GM21447 (cell line): Measurements from ENCODE around the gene STYXL1.

Source experiments
- ATAC-seq: cut with Tn5 transposase; IDR thresholded peaks from one replicate; pipeline ENCODE4 v1.9.1; 2021; ENCODE audit not compliant: unreplicated experiment

The STYXL1 gene

DNA sequence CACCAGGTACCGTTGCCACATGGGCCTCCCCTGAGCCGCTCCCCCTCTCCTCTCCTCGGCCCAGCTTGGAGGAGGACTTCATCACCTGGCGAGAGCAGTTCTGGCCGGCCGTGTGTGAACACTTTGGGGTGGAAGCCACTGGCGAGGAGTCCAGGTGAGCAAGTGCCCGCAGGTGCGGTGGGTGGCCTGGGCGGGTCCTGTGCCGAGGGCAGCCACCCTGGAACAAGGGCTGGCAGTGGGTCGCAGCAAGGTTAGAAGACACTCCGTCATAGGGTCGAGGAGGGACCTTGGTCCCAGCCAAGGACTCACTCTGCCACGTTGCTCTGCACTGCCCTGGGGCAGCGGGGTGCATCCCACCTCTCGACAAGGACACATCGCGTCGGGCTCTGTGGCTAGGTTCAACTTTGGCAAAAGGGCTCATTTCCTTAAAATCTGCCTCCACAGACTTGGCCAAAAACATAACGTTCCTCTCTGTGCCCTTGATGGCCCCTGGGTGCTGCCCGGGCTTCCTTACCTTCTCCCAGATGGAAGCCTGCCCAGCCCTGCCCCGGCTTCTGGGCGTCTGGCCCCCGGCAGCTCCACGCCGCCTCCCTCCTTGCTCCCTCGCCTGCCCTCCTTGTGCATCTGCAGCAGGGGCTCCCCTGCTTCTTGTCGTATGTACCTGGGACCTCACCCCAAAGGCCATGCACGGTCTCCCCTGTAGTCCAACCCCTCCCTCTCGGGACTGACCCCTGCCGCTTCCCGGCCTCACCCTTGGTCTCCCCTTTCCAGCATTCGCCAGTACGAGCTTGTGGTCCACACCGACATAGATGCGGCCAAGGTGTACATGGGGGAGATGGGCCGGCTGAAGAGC, 66.1 kb downstream of the STYXL1 start:
- no peak for ATAC-seq

DNA sequence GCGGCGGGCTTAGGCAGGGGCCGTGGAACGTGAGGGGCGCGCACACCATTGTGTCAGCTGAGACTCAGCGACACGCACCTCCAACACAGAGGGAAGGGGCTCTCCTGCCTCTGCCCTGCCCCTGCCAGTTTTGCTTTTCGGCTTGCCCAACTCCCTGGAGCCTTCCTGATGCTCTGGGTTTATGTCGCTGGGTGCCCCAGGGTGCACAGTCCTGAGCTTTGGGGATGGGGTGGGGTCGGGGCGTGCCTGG, 66.7 kb downstream of the STYXL1 start:
- no peak for ATAC-seq

DNA sequence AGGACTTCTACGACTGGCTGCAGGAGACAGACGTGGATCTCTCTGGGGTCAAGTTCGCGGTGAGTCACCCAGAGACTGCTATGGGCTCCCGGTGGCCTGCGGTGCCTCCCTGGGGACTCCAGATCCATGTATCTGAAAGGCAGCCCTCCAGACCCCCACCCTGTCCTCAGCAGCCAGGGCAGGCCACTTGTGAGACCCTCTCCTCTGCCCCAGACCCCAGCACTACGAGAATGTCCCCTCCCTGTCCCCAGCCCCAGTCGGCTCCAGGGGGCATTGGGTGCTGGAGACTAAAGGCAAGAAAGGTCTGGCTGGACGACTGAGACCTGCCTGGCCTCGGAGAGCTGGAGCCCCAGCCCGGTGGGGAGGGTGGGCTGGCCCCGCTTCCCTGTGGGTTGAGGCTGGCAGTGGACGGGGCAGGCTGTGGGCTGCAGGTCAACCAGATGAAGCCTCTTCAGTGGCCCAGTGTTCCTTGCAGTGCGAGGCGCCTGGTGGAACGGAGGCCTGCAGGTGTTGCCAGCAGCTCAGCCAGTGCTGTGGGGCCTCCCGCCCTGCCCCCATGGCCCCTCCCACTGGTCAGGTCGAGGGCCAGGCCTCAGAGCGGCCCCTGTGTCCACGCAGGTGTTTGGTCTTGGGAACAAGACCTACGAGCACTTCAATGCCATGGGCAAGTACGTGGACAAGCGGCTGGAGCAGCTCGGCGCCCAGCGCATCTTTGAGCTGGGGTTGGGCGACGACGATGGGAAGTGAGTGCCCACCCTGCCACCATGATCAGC, 67.2 kb downstream of the STYXL1 start:
- ATAC-seq, result no peak

DNA sequence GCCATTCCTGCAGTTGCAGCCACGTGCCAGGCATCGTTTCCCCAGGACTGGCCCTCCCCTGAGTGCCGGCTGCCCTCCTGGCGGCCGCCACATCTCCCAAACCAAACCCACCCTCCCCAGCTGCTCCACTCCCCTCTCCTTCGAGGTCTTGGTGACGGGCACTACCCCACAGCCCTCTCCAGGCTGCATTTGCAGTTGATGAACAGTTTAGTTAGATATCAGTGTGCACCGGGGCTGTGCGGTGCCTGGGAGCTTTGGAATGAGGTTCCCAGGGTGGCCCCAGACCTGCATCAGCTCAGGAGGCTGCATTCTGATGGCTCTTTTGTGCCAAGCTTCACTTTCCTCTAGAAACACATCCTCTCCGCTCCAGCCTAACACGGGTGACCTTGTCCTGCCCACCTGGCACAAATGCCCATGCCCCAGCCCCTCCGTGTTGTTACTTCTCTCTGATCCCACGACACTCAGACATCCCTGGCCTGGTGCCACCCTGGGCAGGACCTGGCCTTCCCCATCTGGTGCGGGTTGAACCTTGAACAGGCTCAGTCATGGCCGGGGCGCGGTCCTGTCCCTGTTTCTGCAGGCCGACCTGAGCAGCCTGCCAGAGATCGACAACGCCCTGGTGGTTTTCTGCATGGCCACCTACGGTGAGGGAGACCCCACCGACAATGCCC, 67.9 kb downstream of the STYXL1 start:
- no peak for ATAC-seq

DNA sequence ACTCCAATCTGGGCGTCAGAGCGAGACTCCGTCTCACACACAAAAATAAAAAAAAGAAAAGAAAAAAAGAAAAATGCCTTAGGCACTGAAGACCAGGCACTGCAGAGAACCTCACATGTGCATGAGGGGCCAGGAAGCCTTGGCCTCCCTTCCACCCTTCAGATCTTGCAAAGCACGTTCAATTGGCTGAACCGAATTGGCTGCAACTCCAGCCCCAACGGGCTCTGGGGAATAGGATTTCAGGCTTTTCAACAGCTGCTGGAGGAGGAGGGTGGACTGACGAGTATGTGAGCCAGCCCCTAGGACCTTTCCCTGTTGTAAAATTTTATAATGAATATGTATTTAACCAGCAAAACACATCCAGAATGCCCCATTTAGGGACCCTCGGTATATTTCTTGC, 70.1 kb downstream of the STYXL1 start:
- ATAC-seq, result no peak

DNA sequence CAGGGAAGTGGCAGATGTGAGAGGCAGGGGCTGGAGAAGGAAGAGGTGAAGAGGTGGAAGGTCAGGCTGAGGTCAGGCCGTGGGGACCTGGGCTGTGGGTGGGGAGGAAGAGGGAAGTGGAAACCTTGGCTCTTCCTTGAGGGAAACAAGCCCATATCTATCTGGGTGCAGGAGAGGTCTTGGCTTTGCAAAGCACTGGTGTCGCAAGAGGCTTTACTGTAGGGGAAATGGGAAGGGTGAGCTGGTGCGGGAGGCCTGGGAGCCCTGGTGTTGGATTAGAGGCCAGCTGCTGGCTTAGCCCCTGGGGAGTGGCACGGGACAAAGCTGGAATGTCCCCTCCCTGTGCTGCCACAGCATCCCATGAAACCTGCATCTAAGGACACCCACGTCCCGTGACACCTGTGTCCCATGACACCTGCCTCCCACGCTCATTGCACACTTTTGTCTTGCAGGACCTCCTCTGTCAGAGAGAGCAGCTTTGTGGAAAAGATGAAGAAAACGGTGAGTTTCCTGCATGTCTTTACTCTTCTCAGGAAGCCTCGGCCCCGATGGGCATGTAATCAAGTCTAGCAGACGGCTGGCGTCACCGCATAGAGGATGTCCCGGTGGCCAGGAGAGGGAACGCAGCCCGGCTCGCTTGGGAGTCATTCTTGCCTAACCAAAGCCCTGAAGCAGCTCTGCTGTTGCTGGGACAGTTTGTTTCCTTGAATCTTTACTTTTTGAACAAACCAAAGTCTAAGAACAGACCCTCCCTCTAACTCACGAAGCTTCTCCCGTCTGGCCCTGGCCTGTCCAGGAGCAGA, 75.6 kb downstream of the STYXL1 start:
- ATAC-seq, result no peak

DNA sequence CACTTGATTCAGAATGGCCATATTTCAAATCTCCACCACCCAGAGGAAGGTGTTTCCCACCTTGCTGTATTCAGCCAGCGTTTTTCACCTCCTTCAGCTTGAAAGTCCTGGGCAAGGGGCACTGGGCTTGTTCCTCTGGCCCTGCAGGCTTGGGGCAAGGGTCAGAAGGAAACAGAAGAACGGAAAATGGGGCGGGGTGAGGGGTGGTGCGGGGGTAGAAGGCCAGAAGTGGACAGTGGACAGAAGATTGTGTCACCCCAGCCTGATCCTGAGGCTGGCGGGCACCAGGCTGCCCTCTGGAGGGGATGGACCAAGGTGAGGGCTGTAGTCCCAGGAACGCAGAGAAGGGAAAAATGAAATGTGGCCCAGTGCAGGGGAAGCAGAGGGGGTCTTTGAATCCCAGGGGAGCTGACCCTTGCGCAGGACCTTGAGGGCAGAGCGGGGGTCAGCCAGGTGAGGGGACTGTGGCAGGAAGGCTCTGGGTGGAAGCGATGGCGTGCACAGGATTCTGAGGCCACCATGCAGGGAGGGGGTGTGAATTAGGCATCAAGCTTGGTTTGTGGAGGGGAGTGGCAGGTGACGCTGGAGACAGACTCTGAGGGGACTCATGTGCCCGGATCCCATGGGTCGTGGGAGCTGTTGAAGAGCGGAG, 76.4 kb downstream of the STYXL1 start:
- ATAC-seq, result no peak

DNA sequence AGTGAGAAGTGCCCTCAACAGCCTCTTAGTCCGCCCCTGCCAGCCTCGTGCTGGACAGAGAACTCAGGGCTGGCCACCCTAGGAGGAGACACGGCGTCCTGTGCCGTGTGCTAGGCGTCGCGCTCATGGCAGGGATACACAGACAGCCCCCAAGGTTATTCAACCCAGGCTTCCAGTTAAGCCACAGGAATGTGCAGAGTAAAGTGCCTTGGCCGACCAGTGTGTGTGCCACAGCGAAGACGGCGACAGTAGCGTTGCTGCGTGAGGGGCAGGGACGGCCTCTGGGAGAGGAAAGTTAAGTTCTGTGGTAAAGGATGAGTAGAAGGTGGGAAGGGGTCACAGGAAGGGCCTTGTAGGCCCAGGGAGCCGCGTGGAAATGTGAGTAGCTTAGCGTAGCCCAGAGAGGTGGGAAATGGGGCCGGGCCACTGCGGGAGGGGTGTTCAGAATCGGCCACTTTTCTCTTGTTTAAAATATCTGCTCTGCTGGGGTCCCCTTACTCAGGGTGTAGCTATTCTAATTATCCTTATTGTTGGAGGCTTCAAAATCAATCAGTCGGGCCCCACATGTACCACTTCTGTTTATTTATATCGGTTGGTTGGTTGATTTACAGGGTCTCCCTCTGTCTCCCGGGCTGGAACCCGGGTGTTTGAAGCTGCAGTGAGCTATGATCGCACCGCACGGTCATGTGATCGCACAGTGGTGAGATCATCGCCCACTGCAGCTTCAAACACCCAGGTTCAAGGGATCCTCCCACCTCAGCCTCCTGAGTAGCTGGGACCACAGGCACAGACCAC, 77.9 kb downstream of the STYXL1 start:
- no peak for ATAC-seq

DNA sequence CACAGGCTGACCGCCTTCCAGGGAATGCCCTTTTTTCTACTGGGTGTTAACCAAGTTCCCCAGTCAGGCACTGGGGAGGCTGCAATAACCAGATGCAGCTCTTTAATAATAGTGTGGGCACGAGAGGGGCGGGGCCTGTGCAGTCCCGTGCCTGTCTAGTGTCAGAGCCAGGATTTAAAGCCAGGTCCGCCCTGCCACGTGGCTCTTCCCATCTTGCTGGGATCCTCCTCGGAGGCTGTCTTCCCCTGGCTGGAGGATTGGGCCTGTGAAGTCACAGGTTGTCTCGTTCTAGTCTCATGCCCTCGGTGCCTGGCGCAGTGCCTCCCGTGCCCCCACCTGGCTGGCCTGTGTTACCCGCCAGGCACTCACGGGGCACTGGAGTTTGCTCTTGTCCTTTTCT, 78.6 kb downstream of the STYXL1 start:
- no peak for ATAC-seq

DNA sequence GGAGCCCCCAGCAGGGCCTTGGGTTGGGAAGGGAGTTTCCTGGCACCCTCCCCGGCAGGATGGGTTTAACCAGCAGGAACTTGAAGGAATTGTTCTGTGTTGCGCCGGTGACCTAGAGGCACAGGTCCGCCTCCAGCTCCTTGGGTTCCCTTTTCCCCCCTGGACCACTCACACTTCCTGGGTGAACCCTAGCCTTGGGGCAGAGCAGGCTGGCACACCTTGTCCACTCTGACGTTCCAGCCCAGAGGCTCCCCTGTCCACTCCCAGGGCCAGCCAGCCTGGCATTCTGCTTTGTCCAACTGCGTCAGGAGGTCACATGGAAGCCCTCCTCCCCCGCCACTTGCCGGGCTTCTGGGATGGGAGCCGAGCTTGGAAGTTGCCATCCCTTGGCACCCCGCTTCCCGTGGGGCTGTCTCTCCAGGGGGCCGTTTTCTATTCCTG, 79.2 kb downstream of the STYXL1 start:
- no peak for ATAC-seq

DNA sequence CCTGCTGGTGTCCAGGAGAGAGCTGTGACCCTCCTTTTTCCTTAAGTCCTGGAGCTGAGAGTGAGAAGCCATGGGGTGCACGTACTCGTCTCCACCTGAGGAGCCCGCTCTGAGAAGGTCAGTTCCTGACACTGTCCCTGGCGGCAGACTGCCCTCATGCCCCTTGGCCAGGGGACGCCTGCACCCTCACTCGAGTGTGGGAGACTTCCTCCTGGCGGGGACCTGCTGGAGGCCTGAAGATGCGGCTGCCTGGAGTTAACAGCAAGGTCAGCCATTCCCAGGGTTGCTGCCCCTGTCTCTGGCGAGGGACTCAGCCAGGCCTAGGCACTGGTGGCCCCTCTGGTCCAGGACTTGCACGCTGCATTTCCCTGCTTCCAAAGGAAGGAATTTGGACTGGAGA, 79.8 kb downstream of the STYXL1 start:
- no peak for ATAC-seq

DNA sequence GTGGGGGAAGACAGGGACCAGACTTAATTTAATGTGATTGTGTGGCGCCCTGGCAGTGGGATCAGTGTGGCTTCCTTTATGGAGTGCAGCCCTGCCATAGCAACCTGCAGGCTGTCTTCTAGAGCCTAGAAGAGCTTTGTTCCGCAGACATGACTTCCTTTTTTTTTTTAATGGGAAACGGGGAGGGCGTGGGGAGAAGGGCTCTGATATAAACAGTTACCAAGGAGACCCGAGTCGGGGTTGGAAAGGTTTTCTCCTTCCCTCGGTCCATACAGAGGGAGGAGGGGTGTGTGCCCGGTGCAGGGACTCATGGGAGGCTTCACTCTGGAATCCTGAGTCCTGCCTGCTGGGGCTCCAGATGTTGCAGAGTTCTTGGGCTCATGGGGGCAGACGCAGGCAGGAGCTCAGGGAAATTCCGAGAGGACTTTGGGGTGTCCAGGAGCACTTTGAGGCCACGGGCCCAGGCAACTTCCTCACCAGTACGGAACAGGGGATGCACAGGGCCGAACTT, 80.3 kb downstream of the STYXL1 start:
- no peak for ATAC-seq

DNA sequence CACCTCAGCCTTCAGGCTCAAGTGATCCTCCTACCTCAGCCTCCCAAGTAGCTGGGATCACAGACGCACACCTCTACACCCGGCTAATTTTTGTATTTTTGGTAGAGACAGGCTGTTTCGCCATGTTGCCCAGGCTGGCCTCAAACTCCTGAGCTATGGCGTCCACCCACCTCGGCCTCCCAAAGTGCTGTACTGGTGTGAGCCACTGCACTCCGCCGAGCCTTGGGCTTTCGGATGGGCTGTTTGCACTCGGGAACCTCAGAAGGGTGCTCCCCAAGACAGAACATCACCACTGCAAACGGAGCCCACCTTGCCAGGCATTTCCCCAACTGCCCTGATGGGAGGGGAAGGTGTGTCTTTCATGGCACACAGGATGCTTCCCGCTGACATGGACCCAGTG, 80.7 kb downstream of the STYXL1 start:
- ATAC-seq, result no peak

DNA sequence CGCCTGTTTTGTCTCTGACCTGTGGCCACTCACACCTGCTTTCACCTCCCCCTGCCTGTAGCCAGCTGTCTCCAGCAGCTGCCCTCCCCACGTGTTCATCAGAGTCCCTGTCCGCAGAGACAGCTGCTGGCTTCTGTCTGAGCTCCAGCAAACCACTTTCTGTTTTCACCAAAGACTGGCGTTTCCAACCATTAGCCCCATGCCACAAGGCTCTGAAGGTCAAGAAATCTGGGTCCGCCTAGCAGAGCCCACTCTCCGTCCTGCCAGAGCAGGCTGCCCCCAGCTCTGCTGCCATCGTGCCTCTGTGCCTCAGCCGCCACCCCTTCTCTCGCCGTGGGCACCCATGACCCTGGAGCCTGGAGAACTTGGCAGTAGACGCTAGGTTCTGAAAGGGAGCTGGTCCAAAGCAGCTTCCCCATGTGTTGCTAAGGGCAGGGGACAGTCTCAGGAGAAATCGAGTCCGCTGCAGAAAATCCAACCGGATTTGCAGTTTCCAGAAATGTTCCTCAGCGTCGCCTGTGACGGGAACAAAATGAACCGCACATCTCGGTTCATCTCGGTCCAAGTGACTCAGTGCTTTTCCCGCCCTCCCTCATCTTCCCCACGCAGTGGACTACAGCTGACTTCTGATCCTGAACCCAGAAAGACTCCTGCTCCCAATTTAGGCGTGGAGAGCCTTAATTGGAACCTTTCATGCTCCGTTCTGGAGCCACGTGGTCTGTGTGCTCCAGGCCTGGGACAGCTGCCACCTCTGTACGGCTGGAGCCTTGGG, 81.4 kb downstream of the STYXL1 start:
- ATAC-seq, result no peak

DNA sequence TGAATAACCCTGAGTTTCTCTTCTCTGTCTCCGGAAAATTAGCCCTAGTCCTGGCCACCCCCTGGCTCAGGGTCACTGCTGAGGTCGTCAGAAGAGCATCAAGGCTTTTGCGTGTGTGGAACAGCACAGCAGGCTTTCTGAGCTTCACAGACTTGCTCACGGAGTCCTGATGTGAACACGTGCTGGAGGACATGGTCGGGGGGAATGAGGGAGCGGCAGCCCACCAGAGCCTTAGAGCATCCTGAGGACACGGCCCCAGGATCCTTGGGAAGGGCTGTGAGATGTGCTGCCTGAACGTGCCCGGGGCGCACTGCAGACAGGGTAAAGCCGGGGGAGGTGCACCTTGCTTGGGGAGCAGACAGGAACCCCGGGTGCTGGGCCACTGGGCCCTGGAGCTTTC, 82.2 kb downstream of the STYXL1 start:
- no peak for ATAC-seq

DNA sequence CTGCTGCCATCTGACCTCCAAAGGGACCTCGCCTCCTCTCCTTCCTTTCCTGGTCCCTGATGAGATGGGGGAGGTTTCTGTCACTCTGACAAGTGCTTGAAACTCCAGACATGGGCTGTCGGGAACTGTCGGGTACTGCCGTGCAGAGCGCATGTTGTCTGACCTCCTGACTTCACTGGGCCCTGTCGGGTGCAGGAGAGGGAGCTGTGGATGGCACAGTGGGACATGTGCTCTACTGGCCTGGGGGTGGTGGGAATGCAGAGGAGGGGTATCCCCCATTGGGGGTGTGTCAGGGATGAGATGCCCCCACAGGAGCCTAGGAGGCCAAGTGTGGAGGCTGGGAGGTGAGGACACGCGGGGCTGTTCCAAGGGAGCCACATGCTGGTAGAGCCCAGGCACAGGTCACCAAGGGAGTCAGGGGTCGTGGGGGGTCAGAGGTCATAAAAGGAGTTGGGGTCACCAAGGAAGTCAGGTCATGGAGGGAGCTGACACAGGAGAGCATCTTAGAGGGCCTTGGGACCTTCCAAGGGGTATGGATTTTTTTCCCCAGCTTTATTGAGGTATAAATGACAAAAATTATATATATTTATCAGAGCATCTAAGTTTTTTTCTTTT, 84.3 kb downstream of the STYXL1 start:
- no peak for ATAC-seq

DNA sequence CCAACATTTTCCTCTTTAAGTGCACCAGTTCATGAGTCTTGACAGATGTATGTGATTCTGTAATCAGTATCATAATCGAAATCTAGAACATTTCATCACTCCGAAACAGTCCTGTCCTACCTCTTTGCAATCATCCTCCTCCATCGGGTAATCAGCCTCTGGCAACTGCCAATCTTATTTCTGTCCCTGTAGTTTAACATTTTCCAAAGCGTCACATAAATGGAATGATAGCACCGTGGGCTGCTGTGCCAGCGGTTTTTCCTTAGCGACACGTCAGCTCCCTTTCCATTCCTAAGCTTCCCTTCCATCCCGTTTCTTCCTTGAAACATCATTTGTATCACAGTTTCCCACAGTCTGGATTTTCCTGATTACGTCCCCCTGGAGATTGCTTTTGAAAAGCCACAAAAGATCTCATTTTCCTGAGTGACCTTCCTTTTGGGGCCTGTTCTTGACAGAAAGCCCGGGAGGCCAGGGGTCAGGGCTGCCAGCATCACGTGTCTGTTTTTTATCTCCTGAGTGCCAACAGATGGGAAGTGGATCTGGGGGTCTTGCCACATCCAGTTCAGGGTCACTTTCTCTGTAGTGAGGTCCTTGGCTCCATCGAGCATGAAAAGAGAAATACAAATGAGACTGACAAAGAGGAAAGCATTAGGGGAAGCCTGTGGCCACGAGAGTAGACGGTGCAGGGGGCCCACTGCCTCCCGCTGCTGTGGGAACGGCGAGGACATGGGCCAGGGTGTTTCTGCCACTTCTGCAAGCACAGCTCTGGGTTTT, 85.0 kb downstream of the STYXL1 start:
- ATAC-seq, result no peak

DNA sequence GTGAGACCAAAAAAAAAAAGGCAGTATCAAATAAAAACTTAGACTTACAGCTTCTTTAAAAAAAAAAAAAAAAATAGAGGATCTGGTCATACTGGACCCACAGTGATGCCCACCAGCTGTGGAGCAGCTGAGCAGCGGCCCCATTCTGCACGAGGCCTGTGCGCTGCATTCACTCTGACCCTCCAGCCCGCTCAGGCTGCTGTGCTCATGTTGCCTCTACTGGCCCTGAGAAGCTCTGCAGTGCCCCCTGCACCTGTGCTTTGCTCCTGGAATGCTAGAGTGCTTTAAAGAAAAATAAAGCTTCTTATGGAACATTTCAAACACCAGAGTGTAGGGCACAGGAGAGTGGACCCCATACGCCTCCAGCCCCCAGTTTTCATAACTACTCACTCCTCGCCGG, 86.6 kb downstream of the STYXL1 start:
- ATAC-seq, result no peak
